Ovary (tissue), 3 donors: ENCODE measurements around the gene PMS1.

ENCODE experiments used
- POLR2A ChIP-seq: fragments of 450-650 bp; IDR thresholded peaks from one replicate; pipeline ENCODE4 v1.6.1; 2017; ENCODE audit warnings: antibody characterized with exemption, mild to moderate bottlenecking, moderate library complexity
- TF ChIP-seq, protein P1 (sequence below), 3 donors: fragments of 450-650 bp in 2 of 3; fragments of 200-600 bp in 1 of 3; IDR thresholded peaks; one replicate each; pipeline versions ENCODE4 v1.5.1 to v1.8.0; 2016 to 2022; ENCODE audit warnings: antibody characterized with exemption in 3 of 3, mild to moderate bottlenecking in 1 of 3
- donor health status: DM: no; HTN: no; CAD: no.

DNA sequence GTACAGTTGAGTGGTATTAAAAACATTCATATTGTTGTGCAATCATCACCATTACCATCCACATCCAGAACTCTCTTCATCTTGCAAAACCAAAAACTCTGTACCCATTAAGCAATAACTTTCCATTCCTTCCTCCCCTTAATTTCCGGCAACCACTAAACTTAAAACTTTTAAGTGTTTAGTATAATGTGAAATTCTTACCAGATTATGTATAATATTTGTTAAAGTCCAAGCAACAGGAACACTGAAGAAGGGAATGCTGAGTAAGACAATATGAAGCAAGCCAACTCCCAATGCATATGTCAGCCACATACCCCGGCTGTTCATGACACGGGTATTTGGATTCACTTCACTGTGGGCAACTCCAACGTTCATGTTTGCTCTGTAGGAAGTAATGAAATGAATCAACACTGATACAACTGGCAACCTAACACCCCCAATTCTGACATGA is 2.0 kb upstream of the PMS1 start:
- TF ChIP-seq, protein P1, sequence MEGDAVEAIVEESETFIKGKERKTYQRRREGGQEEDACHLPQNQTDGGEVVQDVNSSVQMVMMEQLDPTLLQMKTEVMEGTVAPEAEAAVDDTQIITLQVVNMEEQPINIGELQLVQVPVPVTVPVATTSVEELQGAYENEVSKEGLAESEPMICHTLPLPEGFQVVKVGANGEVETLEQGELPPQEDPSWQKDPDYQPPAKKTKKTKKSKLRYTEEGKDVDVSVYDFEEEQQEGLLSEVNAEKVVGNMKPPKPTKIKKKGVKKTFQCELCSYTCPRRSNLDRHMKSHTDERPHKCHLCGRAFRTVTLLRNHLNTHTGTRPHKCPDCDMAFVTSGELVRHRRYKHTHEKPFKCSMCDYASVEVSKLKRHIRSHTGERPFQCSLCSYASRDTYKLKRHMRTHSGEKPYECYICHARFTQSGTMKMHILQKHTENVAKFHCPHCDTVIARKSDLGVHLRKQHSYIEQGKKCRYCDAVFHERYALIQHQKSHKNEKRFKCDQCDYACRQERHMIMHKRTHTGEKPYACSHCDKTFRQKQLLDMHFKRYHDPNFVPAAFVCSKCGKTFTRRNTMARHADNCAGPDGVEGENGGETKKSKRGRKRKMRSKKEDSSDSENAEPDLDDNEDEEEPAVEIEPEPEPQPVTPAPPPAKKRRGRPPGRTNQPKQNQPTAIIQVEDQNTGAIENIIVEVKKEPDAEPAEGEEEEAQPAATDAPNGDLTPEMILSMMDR (IDR thresholded peaks at IDR 0.05) = no peak
- no peak for TF ChIP-seq POLR2A
